ENCODE measurements around the gene HMX2.
A peak's percentile ranks its signal among the peaks of the same experiment; 100 is the strongest.

Gene HMX2

DNA sequence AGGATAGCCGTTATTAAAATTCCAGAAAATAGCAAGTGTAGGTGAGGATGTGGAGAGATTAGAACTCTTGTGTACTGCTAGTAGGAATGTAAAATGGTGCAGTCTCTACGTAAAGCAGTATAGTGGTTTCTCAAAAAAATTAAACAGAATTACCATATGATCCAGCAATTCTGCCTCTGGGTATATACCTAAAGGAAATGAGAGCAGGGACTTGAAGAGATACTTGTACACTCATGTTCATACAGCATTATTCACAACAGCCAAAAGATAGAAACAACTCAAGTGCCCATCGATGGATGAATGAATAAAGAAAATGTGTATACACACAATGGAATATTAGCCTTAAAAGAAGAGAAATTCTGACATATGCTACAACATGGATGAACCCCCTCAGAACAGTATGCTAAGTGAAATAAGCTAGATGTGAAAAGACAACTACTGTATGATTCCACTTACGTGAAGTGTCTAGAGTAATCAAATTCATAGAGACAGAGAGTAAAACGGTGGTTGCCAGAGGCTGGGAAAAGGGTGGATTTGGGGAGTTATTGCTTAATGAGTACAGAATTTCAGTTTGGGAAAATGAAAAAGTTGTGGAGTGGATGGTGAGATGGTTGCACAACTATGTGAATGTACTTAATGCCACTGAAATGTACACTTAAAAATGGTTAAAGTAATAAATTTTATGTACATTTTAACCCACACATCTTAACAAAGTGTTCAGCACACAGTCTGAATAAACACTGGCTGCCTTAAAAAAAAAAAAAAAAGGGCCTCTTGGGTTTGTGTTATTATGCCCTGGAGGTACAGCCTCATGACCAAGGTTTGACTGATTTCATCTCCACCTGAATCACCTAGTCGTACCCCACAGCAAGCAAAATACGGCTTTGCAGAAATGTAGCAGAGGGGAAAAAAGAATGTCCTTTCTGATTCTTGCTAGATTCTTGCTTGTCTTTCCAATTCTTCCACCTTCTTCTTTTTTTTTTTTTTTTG lies 32.5 kb downstream of the HMX2 start:
- DNase-seq (ENCODE audit: low read depth) = peak; percentile 31
- TF ChIP-seq, protein P1, sequence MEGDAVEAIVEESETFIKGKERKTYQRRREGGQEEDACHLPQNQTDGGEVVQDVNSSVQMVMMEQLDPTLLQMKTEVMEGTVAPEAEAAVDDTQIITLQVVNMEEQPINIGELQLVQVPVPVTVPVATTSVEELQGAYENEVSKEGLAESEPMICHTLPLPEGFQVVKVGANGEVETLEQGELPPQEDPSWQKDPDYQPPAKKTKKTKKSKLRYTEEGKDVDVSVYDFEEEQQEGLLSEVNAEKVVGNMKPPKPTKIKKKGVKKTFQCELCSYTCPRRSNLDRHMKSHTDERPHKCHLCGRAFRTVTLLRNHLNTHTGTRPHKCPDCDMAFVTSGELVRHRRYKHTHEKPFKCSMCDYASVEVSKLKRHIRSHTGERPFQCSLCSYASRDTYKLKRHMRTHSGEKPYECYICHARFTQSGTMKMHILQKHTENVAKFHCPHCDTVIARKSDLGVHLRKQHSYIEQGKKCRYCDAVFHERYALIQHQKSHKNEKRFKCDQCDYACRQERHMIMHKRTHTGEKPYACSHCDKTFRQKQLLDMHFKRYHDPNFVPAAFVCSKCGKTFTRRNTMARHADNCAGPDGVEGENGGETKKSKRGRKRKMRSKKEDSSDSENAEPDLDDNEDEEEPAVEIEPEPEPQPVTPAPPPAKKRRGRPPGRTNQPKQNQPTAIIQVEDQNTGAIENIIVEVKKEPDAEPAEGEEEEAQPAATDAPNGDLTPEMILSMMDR (IDR thresholded peaks at IDR 0.05; ENCODE audit: insufficient read depth, low read depth, low read length, missing control alignments) = no peak
- H3K4me3 ChIP-seq (ENCODE audit: low read length) = no peak overlapping the region

DNA sequence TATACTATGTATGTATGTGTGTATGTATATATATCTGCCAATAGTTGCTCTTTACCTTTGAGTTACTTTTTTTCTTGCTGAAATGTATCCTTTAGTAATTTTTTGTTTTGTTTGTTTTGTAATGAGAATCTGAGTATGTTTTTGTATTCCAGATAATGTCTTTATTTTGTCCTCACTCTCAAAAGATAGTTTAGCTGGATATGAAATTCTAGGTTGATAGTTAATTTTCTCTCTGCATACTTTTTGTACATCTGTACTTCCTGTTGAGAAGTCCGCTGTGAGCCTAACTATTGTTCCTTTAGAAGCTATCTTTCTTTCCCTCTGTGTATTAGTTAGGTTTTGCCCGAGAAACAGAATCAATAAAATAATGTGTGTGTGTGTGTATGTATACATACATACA lies 35.8 kb downstream of the HMX2 start:
- H3K4me3 ChIP-seq (ENCODE audit: low read length) = no peak overlapping the region
- no peak for DNase-seq (ENCODE audit: low read depth)
- TF ChIP-seq, protein P1 (IDR thresholded peaks at IDR 0.05; ENCODE audit: insufficient read depth, low read depth, low read length, missing control alignments) = no peak

DNA sequence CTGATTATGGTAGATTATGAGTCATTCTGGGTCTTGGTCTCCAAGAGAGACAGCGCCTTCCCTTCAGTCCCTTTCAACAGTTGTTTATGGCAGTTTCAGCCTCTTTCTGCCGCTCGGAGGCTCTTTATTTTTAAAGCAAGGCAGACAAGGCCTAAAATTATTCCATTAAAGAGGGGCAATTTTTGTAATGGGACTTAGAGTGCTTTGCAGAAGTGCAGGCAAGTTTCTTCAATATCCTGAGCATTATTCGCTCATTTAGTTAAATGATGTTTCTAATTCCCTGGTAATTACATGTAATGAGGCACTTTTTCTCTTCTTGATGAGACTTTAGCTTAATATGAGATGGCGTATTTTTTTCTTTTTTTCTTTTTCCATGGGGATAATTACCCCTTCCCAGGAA lies 39.8 kb downstream of the HMX2 start:
- no peak overlapping the region for H3K4me3 ChIP-seq (ENCODE audit: low read length)
- no peak for DNase-seq (ENCODE audit: low read depth)
- TF ChIP-seq, protein P1 (IDR thresholded peaks at IDR 0.05; ENCODE audit: insufficient read depth, low read depth, low read length, missing control alignments) = no peak

DNA sequence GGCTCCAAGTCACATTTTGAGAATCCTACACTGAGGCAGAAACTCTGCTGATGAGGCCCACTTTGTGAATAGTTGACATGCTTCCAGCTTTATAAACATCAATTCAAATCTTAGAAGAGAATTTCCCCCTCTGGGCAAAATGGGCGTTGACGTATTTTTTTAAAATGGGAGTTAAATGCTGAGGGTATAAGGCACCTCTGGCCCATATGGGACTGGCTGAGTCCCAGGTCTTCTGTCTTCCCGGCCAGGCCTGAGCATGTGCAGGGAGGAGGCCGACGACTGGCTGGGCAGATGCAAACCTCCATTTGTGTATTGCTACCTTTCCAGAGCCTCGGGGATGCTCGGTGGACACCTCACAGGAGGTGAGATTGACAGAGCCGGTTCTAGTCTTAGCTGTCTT lies 44.0 kb downstream of the HMX2 start:
- DNase-seq (ENCODE audit: low read depth) = no peak
- H3K4me3 ChIP-seq (ENCODE audit: low read length) = no peak overlapping the region
- TF ChIP-seq, protein P1 (IDR thresholded peaks at IDR 0.05; ENCODE audit: insufficient read depth, low read depth, low read length, missing control alignments) = no peak

DNA sequence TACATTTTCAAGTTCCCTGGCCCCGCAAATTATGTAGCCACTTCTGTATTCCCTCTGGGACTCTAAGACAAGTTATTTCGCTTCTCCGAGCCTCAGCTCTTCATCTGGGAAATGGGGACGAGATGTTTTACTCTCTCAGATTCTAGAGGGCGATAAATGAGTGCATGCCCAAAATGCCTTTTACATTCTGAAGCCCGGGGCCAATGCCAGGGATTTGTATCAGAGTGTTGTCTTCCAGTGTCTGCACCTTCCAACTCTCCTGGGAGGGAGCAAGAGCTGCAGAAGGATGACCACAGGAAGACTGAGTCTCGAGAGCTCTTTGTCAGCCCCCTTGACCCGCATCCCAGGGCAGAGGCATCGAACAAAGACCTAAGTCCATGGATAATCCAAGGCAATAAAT lies 46.1 kb downstream of the HMX2 start:
- H3K4me3 ChIP-seq (ENCODE audit: low read length) = no peak overlapping the region
- TF ChIP-seq, protein P1 (IDR thresholded peaks at IDR 0.05; ENCODE audit: insufficient read depth, low read depth, low read length, missing control alignments) = no peak
- no peak for DNase-seq (ENCODE audit: low read depth)

Measured in epithelial cell of esophagus (primary cell).